ENCODE measurements around the gene PCDHGA12. TPM values are rescaled to one million over a fixed set of nuclear protein-coding genes. Genes with fewer than 3 reads are reported as not detected.

The PCDHGA12 gene
- total RNA-seq, 3 donors from 2014 or later (not counting 1 experiment from before 2014, with no cell fraction given) = 0.35 to 1.1 (median 0.75) TPM

DNA sequence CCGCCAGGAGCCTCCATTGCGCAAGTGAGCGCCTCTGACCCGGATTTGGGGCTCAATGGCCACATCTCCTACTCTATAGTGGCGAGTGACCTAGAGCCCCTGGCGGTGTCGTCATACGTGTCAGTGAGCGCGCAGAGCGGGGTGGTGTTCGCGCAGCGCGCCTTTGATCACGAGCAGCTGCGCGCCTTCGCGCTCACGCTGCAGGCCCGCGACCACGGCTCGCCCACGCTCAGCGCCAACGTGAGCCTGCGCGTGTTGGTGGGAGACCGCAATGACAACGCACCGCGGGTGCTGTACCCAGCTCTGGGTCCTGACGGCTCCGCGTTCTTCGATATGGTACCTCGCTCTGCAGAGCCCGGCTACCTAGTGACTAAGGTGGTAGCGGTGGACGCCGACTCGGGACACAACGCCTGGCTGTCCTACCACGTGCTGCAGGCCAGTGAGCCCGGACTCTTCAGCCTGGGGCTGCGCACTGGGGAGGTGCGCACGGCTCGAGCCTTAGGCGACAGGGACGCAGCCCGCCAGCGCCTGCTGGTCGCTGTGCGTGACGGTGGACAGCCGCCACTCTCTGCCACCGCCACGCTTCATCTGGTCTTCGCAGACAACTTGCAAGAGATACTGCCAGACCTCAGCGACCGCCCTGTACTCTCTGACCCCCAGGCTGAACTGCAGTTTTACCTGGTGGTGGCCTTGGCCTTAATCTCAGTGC lies 20.6 kb upstream of the PCDHGA12 start:
- ATAC-seq = no peak
- no peak overlapping the region for H3K27ac ChIP-seq (ENCODE audit: low read length)
- TF ChIP-seq, protein P1, sequence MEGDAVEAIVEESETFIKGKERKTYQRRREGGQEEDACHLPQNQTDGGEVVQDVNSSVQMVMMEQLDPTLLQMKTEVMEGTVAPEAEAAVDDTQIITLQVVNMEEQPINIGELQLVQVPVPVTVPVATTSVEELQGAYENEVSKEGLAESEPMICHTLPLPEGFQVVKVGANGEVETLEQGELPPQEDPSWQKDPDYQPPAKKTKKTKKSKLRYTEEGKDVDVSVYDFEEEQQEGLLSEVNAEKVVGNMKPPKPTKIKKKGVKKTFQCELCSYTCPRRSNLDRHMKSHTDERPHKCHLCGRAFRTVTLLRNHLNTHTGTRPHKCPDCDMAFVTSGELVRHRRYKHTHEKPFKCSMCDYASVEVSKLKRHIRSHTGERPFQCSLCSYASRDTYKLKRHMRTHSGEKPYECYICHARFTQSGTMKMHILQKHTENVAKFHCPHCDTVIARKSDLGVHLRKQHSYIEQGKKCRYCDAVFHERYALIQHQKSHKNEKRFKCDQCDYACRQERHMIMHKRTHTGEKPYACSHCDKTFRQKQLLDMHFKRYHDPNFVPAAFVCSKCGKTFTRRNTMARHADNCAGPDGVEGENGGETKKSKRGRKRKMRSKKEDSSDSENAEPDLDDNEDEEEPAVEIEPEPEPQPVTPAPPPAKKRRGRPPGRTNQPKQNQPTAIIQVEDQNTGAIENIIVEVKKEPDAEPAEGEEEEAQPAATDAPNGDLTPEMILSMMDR (IDR thresholded peaks at IDR 0.05) = no peak
- intact Hi-C loops (cut with micrococcal nuclease) = loop anchor here (5.0 kb wide), 1 partner anchor 103 kb away; no protein-coding TSS in a partner anchor
- 39% methylated on average over 64 of the region's 64 CpGs for WGBS (ENCODE audit: insufficient coverage)
- Mint-ChIP-seq H3K4me3 (no peak overlapping the region), H3K4me1 (peaks cover 34 to 49% of the 10 kb centered on the region in 2 donors), H3K27me3 (ENCODE audit: low read depth in 2 of 2) (peaks cover 47 to 52% of the 10 kb centered on the region in 2 donors), H3K9me3 (peaks cover 2 to 7% of the 10 kb centered on the region in 2 donors), H3K36me3 (peaks cover 31% of the 10 kb centered on the region), H3K27ac (peak overlapping the region; percentile 70 to 82)
- peaks cover 62% of the 10 kb centered on the region for H3K27me3 ChIP-seq (ENCODE audit: control insufficient read depth, insufficient read depth, low read length)
- H3K4me1 ChIP-seq (ENCODE audit: control insufficient read depth, insufficient read depth, low read length) = peaks cover 20% of the 10 kb centered on the region
- H3K4me3 ChIP-seq (ENCODE audit: low read length) = no peak overlapping the region
- DNase-seq = no peak
- H3K36me3 ChIP-seq (ENCODE audit: control insufficient read depth, insufficient read depth, low read length) = no peaks in the 10 kb centered on the region
- H3K9me3 ChIP-seq (ENCODE audit: control insufficient read depth, insufficient read depth, low read length) = peaks cover 24% of the 10 kb centered on the region

DNA sequence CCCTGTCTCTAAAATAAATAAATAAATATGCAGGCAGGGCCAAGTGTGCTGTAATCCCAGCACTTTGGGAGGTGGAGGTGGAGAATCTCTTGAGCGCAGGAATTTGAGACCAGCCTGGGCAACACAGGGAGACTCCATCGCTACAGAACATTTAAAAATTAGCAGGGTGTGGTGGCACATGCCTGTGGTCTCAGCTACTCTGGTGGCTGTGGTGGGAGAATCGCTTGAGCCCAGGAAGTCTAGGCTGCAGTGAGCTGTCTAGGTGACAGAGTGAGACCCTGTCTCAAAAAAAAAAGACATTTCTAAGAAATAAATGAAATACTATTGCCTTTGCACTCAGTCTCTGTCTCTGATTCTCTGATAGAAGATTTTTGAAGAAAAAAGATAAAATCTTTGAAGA lies 18.7 kb upstream of the PCDHGA12 start:
- H3K4me3 ChIP-seq (ENCODE audit: low read length) = no peak overlapping the region
- Mint-ChIP-seq H3K36me3 (peaks cover 31% of the 10 kb centered on the region), H3K27me3 (ENCODE audit: low read depth in 2 of 2) (peaks cover 50 to 59% of the 10 kb centered on the region in 2 donors), H3K27ac (peak overlapping the region in 1 of 2 donors; percentile 82), H3K9me3 (peaks cover 2 to 7% of the 10 kb centered on the region in 2 donors), H3K4me1 (peaks cover 34 to 54% of the 10 kb centered on the region in 2 donors), H3K4me3 (peak overlapping the region; percentile 67)
- WGBS (ENCODE audit: insufficient coverage) = 49% methylated on average over 3 of the region's 3 CpGs
- peaks cover 65% of the 10 kb centered on the region for H3K27me3 ChIP-seq (ENCODE audit: control insufficient read depth, insufficient read depth, low read length)
- TF ChIP-seq, protein P1 (IDR thresholded peaks at IDR 0.05) = no peak
- peaks cover 24% of the 10 kb centered on the region for H3K4me1 ChIP-seq (ENCODE audit: control insufficient read depth, insufficient read depth, low read length)
- DNase-seq = no peak
- H3K9me3 ChIP-seq (ENCODE audit: control insufficient read depth, insufficient read depth, low read length) = peaks cover 21% of the 10 kb centered on the region
- intact Hi-C loops (cut with micrococcal nuclease) = loop anchor here (5.0 kb wide), 1 partner anchor 101 kb away; no protein-coding TSS in a partner anchor
- H3K27ac ChIP-seq (ENCODE audit: low read length) = peak overlapping the region; percentile 22
- H3K36me3 ChIP-seq (ENCODE audit: control insufficient read depth, insufficient read depth, low read length) = no peaks in the 10 kb centered on the region
- ATAC-seq = peak; percentile 46 to 67 (median 67)

DNA sequence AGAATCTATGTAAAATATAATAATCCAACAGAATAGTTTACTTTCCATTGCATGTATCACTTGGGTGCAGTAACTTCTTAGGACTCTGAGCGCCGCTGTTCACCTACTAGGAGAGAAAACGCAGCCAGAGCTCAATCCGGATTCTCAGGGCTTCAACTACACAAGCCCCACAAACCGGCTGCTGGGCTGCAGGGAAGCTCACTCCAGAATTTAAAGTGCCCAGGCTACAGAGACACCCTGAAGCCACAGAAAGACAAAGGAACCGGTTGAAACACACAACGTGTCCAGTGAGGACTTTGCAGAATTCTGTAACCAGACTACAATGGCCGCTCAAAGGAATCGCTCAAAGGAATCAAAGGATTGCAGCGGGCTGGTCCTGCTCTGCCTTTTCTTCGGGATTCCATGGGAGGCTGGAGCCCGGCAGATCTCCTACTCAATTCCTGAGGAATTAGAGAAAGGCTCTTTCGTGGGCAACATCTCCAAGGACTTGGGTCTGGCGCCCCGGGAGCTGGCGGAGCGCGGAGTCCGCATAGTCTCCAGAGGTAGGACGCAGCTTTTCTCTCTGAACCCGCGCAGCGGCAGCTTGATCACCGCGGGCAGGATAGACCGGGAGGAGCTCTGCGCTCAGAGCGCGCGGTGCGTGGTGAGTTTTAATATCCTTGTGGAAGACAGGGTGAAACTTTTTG lies 17.3 kb upstream of the PCDHGA12 start, which contains the start of gene PCDHGA10:
PCDHGA10 (plus strand) TSS at position 134 of the 686 bp plus-strand sequence; CDS start at position 323, 189 bp downstream.
- Mint-ChIP-seq H3K9me3 (peaks cover 2 to 9% of the 10 kb centered on the region in 2 donors), H3K27ac (peak within 1 kb of the TSS; percentile 61 to 82), H3K4me3 (peak within 1 kb of the TSS; percentile 93), H3K27me3 (ENCODE audit: low read depth in 2 of 2) (peaks cover 52 to 60% of the 10 kb centered on the region in 2 donors), H3K4me1 (peaks cover 35 to 54% of the 10 kb centered on the region in 2 donors), H3K36me3 (peaks cover 36% of the 10 kb centered on the region)
- DNase-seq (peak in 1 of 2 donors; percentile 73), ATAC-seq (peak; percentile 63 to 67 (median 65))
- H3K36me3 ChIP-seq (ENCODE audit: control insufficient read depth, insufficient read depth, low read length) = no peaks in the 10 kb centered on the region
- WGBS (ENCODE audit: insufficient coverage) = 20% methylated on average over 31 of the region's 31 CpGs
- H3K27ac ChIP-seq (ENCODE audit: low read length) = peak within 1 kb of the TSS; percentile 22
- TF ChIP-seq, protein P1 (IDR thresholded peaks at IDR 0.05) = peak; percentile 63
- intact Hi-C loops (cut with micrococcal nuclease) = loop anchor here (2.0 to 5.0 kb wide), 2 partner anchors 99 to 152 kb away; no protein-coding TSS in a partner anchor
- H3K4me1 ChIP-seq (ENCODE audit: control insufficient read depth, insufficient read depth, low read length) = peaks cover 27% of the 10 kb centered on the region
- H3K9me3 ChIP-seq (ENCODE audit: control insufficient read depth, insufficient read depth, low read length) = peaks cover 21% of the 10 kb centered on the region
- H3K4me3 ChIP-seq (ENCODE audit: low read length) = peak within 1 kb of the TSS; percentile 22
- peaks cover 68% of the 10 kb centered on the region for H3K27me3 ChIP-seq (ENCODE audit: control insufficient read depth, insufficient read depth, low read length)
